Keratinocyte (primary cell): ENCODE results near the gene EPHB1. TPM values are rescaled to one million over a fixed set of nuclear protein-coding genes. Genes with fewer than 3 reads are reported as not detected.

Experiments used
- DNase-seq: peaks from one replicate; pipeline ENCODE4 v3.0.0-alpha.2; 2011; ENCODE audit warnings: low read depth, missing footprints, low spot score
- FAIRE-seq: peaks from 2 replicates; lab custom pipeline; 2011; peaks lifted over from hg19 to GRCh38; lab: Jason Lieb, UNC
- H2AFZ ChIP-seq: 2 replicates; pipeline ENCODE4 v1.6.0; 2012; ENCODE audit warnings: low read length, control low read depth, inconsistent platforms; ENCODE audit not compliant: control insufficient read depth
- H3K27ac ChIP-seq: 2 replicates; pipeline ENCODE4 v1.5.1; 2011; ENCODE audit warnings: low read length; ENCODE audit not compliant: control insufficient read depth, insufficient read depth
- H3K27me3 ChIP-seq: 3 replicates; pipeline ENCODE4 v1.6.0; 2011; ENCODE audit warnings: low read length; ENCODE audit not compliant: control insufficient read depth, insufficient read depth; ENCODE audit errors: extremely low read depth
- H3K36me3 ChIP-seq, 2 experiments: 2 replicates in 1 of 2; 3 replicates in 1 of 2; pipeline ENCODE4 v1.5.1; 2011; ENCODE audit warnings: low read length in 2 of 2, mild to moderate bottlenecking in 1 of 2; ENCODE audit not compliant: control insufficient read depth in 2 of 2, insufficient read depth in 2 of 2; ENCODE audit errors: extremely low read depth in 1 of 2
- H3K4me1 ChIP-seq: 3 replicates; pipeline ENCODE4 v1.5.1; 2011; ENCODE audit warnings: low read length; ENCODE audit not compliant: control insufficient read depth, insufficient read depth; ENCODE audit errors: extremely low read depth
- H3K4me2 ChIP-seq: 3 replicates; pipeline ENCODE4 v1.6.0; 2011; ENCODE audit warnings: low read depth, low read length; ENCODE audit not compliant: control insufficient read depth, insufficient read depth; ENCODE audit errors: extremely low read depth
- H3K4me3 ChIP-seq, 3 experiments: fragments of 200-600 bp in 1 of 3; sonication (generic) in 1 of 3; 2 replicates in 2 of 3; 3 replicates in 1 of 3; pipeline ENCODE4 v1.5.1; 2011 to 2016; ENCODE audit warnings: low read length in 3 of 3, mild to moderate bottlenecking in 3 of 3, control low read depth in 2 of 3, inconsistent platforms in 1 of 3, low read depth in 1 of 3, mixed read lengths in 1 of 3, mixed run types in 1 of 3, moderate library complexity in 1 of 3; ENCODE audit not compliant: control insufficient read depth in 2 of 3, insufficient read depth in 2 of 3; ENCODE audit errors: extremely low read depth in 1 of 3
- H3K79me2 ChIP-seq: 2 replicates; pipeline ENCODE4 v1.6.0; 2012; ENCODE audit warnings: low read length; ENCODE audit not compliant: control insufficient read depth, insufficient read depth
- H3K9ac ChIP-seq: 3 replicates; pipeline ENCODE4 v1.6.0; 2011; ENCODE audit warnings: low read length; ENCODE audit not compliant: control insufficient read depth, insufficient read depth; ENCODE audit errors: extremely low read depth
- H3K9me1 ChIP-seq: 3 replicates; pipeline ENCODE4 v1.6.0; 2011; ENCODE audit warnings: low read length; ENCODE audit not compliant: control insufficient read depth, insufficient read depth; ENCODE audit errors: extremely low read depth
- H3K9me3 ChIP-seq: 2 replicates; pipeline ENCODE4 v1.5.1; 2012; ENCODE audit warnings: low read depth, low read length; ENCODE audit not compliant: control insufficient read depth
- H4K20me1 ChIP-seq: 3 replicates; pipeline ENCODE4 v1.6.0; 2011; ENCODE audit warnings: low read length; ENCODE audit not compliant: control insufficient read depth, insufficient read depth; ENCODE audit errors: extremely low read depth
- CTCF ChIP-seq, 3 experiments: IDR thresholded peaks in 1 of 3; conservative IDR thresholded peaks in 1 of 3; optimal IDR thresholded peaks in 1 of 3; 2 replicates in 2 of 3; 3 replicates in 1 of 3; pipeline versions ENCODE3 to v1.5.1; 2011; ENCODE audit warnings: low read length in 3 of 3, mild to moderate bottlenecking in 3 of 3, moderate library complexity in 2 of 3, control low read depth in 1 of 3, inconsistent platforms in 1 of 3; ENCODE audit not compliant: insufficient read depth in 2 of 3; ENCODE audit errors: extremely low read depth in 1 of 3
- EZH2 ChIP-seq: IDR thresholded peaks from one replicate; pipeline ENCODE4 v1.6.1; 2012; ENCODE audit warnings: inconsistent platforms, mild to moderate bottlenecking, low read length, moderate library complexity
- dilution Hi-C: fragments of 300-500 bp; cut with MboI; formaldehyde crosslinking; loops from one replicate; pipeline ENCODE4 v1.7.0; 2020; ENCODE audit warnings: low sequenced_read_pairs; ENCODE audit not compliant: extremely low pct_ligation_motif_present
- polyA plus RNA-seq, 5 experiments: library from polyadenylated mRNA; depleted of rRNA in 3 of 5; stranded (reverse) in 3 of 5; stranded (forward) in 1 of 5; unstranded in 1 of 5; fragments of >200 nt; gene quantifications; 1 replicate in 1 of 5; 2 replicates in 3 of 5; 3 replicates in 1 of 5; pipeline versions ENCODE4 v1.2.1 to v1.2.3, GENCODE V29; 2011 to 2012; ENCODE audit warnings: missing spikeins in 2 of 5, low read depth in 1 of 5, low replicate concordance in 1 of 5

The EPHB1 gene
- polyA plus RNA-seq, 1 donor (not counting 4 experiments of a cell fraction or from before 2014, with no cell fraction given) = 0.01 TPM

GRCh38 chr3:134807189-134807588, 12.1 kb downstream of the EPHB1 start:
- no peak overlapping the region for H3K4me2 ChIP-seq
- H3K9me1 ChIP-seq = no peaks in the 10 kb centered on the region
- no peak overlapping the region for H3K9ac ChIP-seq
- H3K4me3 ChIP-seq = no peak overlapping the region
- no peaks in the 10 kb centered on the region for H3K9me3 ChIP-seq
- no peak overlapping the region for H2AFZ ChIP-seq
- H3K27me3 ChIP-seq = no peaks in the 10 kb centered on the region
- H3K4me1 ChIP-seq = no peaks in the 10 kb centered on the region
- no peaks in the 10 kb centered on the region for H3K79me2 ChIP-seq
- DNase-seq = no peak
- FAIRE-seq = no peak
- H3K27ac ChIP-seq = no peak overlapping the region
- dilution Hi-C loops = no loop called here
- TF ChIP-seq EZH2 = no peak
- no peak for TF ChIP-seq CTCF (optimal IDR thresholded peaks at IDR 0.05 in 1 of 3, IDR thresholded peaks at IDR 0.05 in 1 of 3, conservative IDR thresholded peaks at IDR 0.05 in 1 of 3; ENCODE audit: extremely low read depth in 1 of 3, insufficient read depth in 2 of 3, low read length in 3 of 3)
- H3K36me3 ChIP-seq = no peaks in the 10 kb centered on the region
- H4K20me1 ChIP-seq = no peaks in the 10 kb centered on the region

- no peaks in the 10 kb centered on the region for H3K36me3 ChIP-seq
- no peak overlapping the region for H3K4me3 ChIP-seq
- DNase-seq (no peak), FAIRE-seq (no peak)
- no peaks in the 10 kb centered on the region for H4K20me1 ChIP-seq
- H3K4me2 ChIP-seq = no peak overlapping the region
- H3K79me2 ChIP-seq = no peaks in the 10 kb centered on the region
- TF ChIP-seq CTCF (optimal IDR thresholded peaks at IDR 0.05 in 1 of 3, IDR thresholded peaks at IDR 0.05 in 1 of 3, conservative IDR thresholded peaks at IDR 0.05 in 1 of 3; ENCODE audit: extremely low read depth in 1 of 3, insufficient read depth in 2 of 3, low read length in 3 of 3) (no peak), EZH2 (no peak)
- no peak overlapping the region for H3K9ac ChIP-seq
- H3K27ac ChIP-seq = no peak overlapping the region
- no peaks in the 10 kb centered on the region for H3K4me1 ChIP-seq
- no peaks in the 10 kb centered on the region for H3K9me1 ChIP-seq
- dilution Hi-C loops = no loop called here
- H2AFZ ChIP-seq = no peak overlapping the region
- no peaks in the 10 kb centered on the region for H3K27me3 ChIP-seq
- no peaks in the 10 kb centered on the region for H3K9me3 ChIP-seq
These were observed 13.8 kb downstream of the EPHB1 start for GRCh38 chr3:134808835-134809234.
